ENCODE measurements around the gene TEX22.

Gene TEX22

GRCh38 chr14:105401699-105402098, 3.4 kb downstream of the TEX22 start:
- DNase-seq (ENCODE audit: low read depth in 2 of 2), result no peak
- TF ChIP-seq, protein P1, sequence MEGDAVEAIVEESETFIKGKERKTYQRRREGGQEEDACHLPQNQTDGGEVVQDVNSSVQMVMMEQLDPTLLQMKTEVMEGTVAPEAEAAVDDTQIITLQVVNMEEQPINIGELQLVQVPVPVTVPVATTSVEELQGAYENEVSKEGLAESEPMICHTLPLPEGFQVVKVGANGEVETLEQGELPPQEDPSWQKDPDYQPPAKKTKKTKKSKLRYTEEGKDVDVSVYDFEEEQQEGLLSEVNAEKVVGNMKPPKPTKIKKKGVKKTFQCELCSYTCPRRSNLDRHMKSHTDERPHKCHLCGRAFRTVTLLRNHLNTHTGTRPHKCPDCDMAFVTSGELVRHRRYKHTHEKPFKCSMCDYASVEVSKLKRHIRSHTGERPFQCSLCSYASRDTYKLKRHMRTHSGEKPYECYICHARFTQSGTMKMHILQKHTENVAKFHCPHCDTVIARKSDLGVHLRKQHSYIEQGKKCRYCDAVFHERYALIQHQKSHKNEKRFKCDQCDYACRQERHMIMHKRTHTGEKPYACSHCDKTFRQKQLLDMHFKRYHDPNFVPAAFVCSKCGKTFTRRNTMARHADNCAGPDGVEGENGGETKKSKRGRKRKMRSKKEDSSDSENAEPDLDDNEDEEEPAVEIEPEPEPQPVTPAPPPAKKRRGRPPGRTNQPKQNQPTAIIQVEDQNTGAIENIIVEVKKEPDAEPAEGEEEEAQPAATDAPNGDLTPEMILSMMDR (IDR thresholded peaks at IDR 0.05; ENCODE audit: low read depth, low read length), result no peak
- no peak overlapping the region for H3K4me3 ChIP-seq (replicated peaks in 1 of 2; ENCODE audit: low read depth in 2 of 2, low read length in 2 of 2)

DNA sequence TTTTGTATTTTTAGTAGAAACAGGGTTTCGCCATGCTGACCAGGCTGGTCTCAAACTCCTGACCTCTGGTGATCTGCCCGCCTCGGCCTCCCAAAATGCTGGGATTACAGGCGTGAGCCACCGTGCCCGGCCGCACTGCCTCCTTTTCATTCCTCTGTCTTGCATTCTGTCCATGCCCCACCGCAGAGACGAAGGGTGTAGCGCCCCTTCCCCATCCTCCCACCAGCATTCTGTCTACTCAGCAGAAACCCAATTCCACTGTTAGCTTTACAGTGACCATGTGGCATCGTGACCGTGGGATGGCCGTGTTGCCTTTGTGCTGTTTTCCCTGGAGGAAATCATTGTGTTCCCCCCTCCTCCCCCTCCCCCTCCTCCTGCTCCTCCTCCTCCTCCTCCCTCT, 10.3 kb downstream of the TEX22 start:
- no peak for DNase-seq (ENCODE audit: low read depth in 2 of 2)
- no peak overlapping the region for H3K4me3 ChIP-seq (replicated peaks in 1 of 2; ENCODE audit: low read depth in 2 of 2, low read length in 2 of 2)
- TF ChIP-seq, protein P1 (IDR thresholded peaks at IDR 0.05; ENCODE audit: low read depth, low read length), result no peak

GRCh38 chr14:105409364-105409763, 11.0 kb downstream of the TEX22 start:
- H3K4me3 ChIP-seq (replicated peaks in 1 of 2; ENCODE audit: low read depth in 2 of 2, low read length in 2 of 2), result no peak overlapping the region
- TF ChIP-seq, protein P1 (IDR thresholded peaks at IDR 0.05; ENCODE audit: low read depth, low read length), result no peak

GRCh38 chr14:105410642-105411016, 12.3 kb downstream of the TEX22 start:
- H3K4me3 ChIP-seq (replicated peaks in 1 of 2; ENCODE audit: low read depth in 2 of 2, low read length in 2 of 2), result peak overlapping the region in 1 of 2 donors; percentile 35
- TF ChIP-seq, protein P1 (IDR thresholded peaks at IDR 0.05; ENCODE audit: low read depth, low read length), result no peak
- no peak for DNase-seq (ENCODE audit: low read depth in 2 of 2)

More at GRCh38 chr14:105409364-105409763, 11.0 kb downstream of the TEX22 start:
- no peak for DNase-seq (ENCODE audit: low read depth in 2 of 2)

DNA sequence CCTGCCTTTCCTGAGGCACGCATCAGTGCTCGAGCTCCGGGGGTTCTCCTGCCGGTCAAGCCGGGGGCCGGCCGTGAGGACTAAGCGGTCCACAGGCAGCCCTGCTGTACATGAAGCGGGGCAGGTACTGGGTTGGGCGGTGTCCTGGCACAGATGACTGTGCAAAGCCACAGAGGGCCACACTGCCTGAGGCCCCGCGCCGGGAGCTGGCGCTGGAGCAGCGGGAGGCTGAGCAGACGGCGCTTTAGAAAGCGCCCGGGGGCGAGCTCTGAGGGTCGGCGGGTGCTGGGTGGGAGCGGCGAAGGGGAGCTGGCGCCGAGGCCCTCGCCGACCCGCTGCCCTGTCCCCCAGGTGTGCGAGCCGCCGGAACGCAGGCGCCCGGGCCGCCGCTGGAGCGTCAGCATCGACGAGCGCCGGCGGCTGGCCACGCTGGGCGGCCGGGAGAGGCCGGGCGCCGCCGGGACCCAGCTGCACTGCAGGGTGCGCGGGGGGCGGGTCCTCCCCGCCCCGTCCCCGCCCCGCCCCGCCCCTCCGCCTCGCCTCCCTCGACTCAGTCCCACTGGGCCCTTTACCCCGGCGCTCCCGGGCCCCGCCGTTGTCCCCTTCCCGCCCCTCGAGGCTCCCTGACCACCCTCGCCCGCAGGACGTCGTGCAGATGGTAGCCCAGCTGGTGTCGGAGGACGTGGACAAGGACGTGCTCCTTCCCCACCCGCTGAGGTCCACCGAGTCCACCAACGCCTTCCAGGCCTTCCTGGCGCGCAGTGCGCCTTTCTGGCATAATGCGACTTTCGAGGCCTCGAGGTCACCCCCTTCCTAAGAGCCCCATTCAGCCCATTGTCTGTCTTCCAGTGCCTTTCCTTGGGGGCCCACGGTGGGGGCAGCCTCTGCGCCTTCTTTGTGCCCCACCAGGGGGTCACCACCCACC, 12.9 kb downstream of the TEX22 start:
- TF ChIP-seq, protein P1 (IDR thresholded peaks at IDR 0.05; ENCODE audit: low read depth, low read length), result no peak
- peak overlapping the region; percentile 19 to 35 for H3K4me3 ChIP-seq (replicated peaks in 1 of 2; ENCODE audit: low read depth in 2 of 2, low read length in 2 of 2)
- DNase-seq (ENCODE audit: low read depth in 2 of 2), result peak; percentile 31 to 38

GRCh38 chr14:105411985-105412770, 13.8 kb downstream of the TEX22 start:
- DNase-seq (ENCODE audit: low read depth in 2 of 2), result no peak
- TF ChIP-seq, protein P1 (IDR thresholded peaks at IDR 0.05; ENCODE audit: low read depth, low read length), result no peak

More at GRCh38 chr14:105411985-105412770, 13.8 kb downstream of the TEX22 start:
- H3K4me3 ChIP-seq (replicated peaks in 1 of 2; ENCODE audit: low read depth in 2 of 2, low read length in 2 of 2), result no peak overlapping the region

Data from cardiac fibroblast (primary cell).